K562 (cell line): ENCODE measurements around the gene TMEM11. TPM values are rescaled to one million over a fixed set of nuclear protein-coding genes. Genes with fewer than 3 reads are reported as not detected.
A peak's percentile ranks its signal among the peaks of the same experiment; 100 is the strongest.

Source experiments
- ATAC-seq: fragments of 200-7000 bp; cut with Tn5 transposase; 3 replicates; pipeline ENCODE4 v1.9.1; 2020; ENCODE audit warnings: moderate library complexity
- BruUV-seq: library from RNA; stranded (reverse); fragments of 400-500 nt; replicated peaks from 2 replicates; lab custom pipeline; 2021; lab: Mats Ljungman, UMichigan
- CTCF ChIA-PET: fragments of 300-600 bp; formaldehyde crosslinking; extraction: SDS; loops from one replicate; lab custom pipeline; 2021; ENCODE audit warnings: low intra/inter-chr PET ratio; lab: Yijun Ruan, JAX
- POLR2A ChIA-PET: fragments of 300-600, 350-650 bp; sonication (Branson Sonifier 250); formaldehyde crosslinking; extraction: SDS; loops from one replicate; lab custom pipeline; 2021; ENCODE audit warnings: antibody characterized with exemption, inconsistent platforms; lab: Yijun Ruan, JAX
- DNase-seq, 4 experiments: peaks; one replicate each; pipeline versions ENCODE4 v3.0.0 to v3.0.0-alpha.2; 2011 to 2018; ENCODE audit warnings: low spot score in 3 of 4, mixed read lengths in 3 of 4; ENCODE audit errors: extremely low read depth in 1 of 4
- FAIRE-seq: peaks from 2 replicates; lab custom pipeline; 2011; peaks lifted over from hg19 to GRCh38; lab: Jason Lieb, UNC
- H2AFZ ChIP-seq: 2 replicates; pipeline ENCODE4 v1.6.0; 2011; ENCODE audit warnings: low read depth, low read length, control low read depth, inconsistent platforms
- H3K27ac ChIP-seq: fragments of 200-600 bp; 3 replicates; pipeline ENCODE4 v1.8.0; 2011; ENCODE audit warnings: low read depth, mild to moderate bottlenecking, control low read depth, inconsistent platforms, low read length, moderate library complexity, mixed read lengths; ENCODE audit errors: extremely low read depth
- H3K27me3 ChIP-seq, 2 experiments: fragments of 300-600 bp in 1 of 2; 2 replicates in 1 of 2; 3 replicates in 1 of 2; pipeline versions ENCODE4 v1.6.0 to v1.8.0; 2011; ENCODE audit warnings: inconsistent platforms in 2 of 2, low read length in 2 of 2, mild to moderate bottlenecking in 1 of 2, mixed read lengths in 1 of 2, moderate library complexity in 1 of 2; ENCODE audit not compliant: control insufficient read depth in 2 of 2, insufficient read depth in 2 of 2
- H3K36me3 ChIP-seq: fragments of 300-600 bp; 3 replicates; pipeline ENCODE4 v1.8.0; 2011; ENCODE audit warnings: mild to moderate bottlenecking, low read length, inconsistent platforms; ENCODE audit not compliant: control insufficient read depth, insufficient read depth
- H3K4me1 ChIP-seq, 2 experiments: fragments of 200-600 bp in 1 of 2; replicated peaks in 1 of 2; 2 replicates in 1 of 2; 3 replicates in 1 of 2; pipeline versions ENCODE4 v1.5.1 to v1.8.0; 2011; ENCODE audit warnings: inconsistent platforms in 2 of 2, low read length in 2 of 2, mild to moderate bottlenecking in 1 of 2, mixed read lengths in 1 of 2, moderate library complexity in 1 of 2; ENCODE audit not compliant: control insufficient read depth in 2 of 2, insufficient read depth in 2 of 2
- H3K4me2 ChIP-seq: 2 replicates; pipeline ENCODE4 v1.6.1; 2011; ENCODE audit warnings: low read length, control low read depth, inconsistent platforms, mixed read lengths; ENCODE audit not compliant: insufficient read depth
- H3K4me3 ChIP-seq: fragments of 200-600 bp; sonication (generic), shearing (Covaris generic); 2 replicates; pipeline ENCODE4 v1.5.1; 2016; ENCODE audit warnings: control low read depth, inconsistent platforms
- H3K79me2 ChIP-seq: fragments of 200-600 bp; 3 replicates; pipeline ENCODE4 v1.8.0; 2011; ENCODE audit warnings: low read length, inconsistent platforms; ENCODE audit not compliant: control insufficient read depth, insufficient read depth
- H3K9ac ChIP-seq, 2 experiments: 2 replicates each; pipeline versions ENCODE4 v1.6.0 to v1.6.1; 2011; ENCODE audit warnings: low read depth in 2 of 2, low read length in 2 of 2, control low read depth in 1 of 2, inconsistent platforms in 1 of 2, mild to moderate bottlenecking in 1 of 2, mixed read lengths in 1 of 2; ENCODE audit not compliant: insufficient read depth in 1 of 2
- H3K9me1 ChIP-seq: one replicate; pipeline ENCODE4 v1.6.0; 2011; ENCODE audit warnings: inconsistent platforms, mild to moderate bottlenecking, low read length, moderate library complexity; ENCODE audit not compliant: control insufficient read depth, insufficient read depth
- H3K9me3 ChIP-seq: replicated peaks from 2 replicates; pipeline ENCODE4 v1.5.1; 2011; ENCODE audit warnings: low read depth, low read length, inconsistent platforms; ENCODE audit not compliant: control insufficient read depth, insufficient read depth
- H4K20me1 ChIP-seq: replicated peaks from 2 replicates; pipeline ENCODE4 v1.6.1; 2011; ENCODE audit warnings: low read length, inconsistent platforms, mixed read lengths; ENCODE audit not compliant: control insufficient read depth, insufficient read depth
- ETS2 ChIP-seq: IDR thresholded peaks from 2 replicates; pipeline ENCODE4 v1.6.1; 2016; ENCODE audit warnings: borderline replicate concordance, missing genetic modification characterization, mild to moderate bottlenecking, moderate library complexity, missing compliant biosample characterization; ENCODE audit not compliant: poor library complexity, severe bottlenecking
- HDAC2 ChIP-seq: fragments of 450-650 bp; IDR thresholded peaks from 2 replicates; pipeline ENCODE4 v1.6.1; 2016; ENCODE audit warnings: mild to moderate bottlenecking
- HNRNPL ChIP-seq: fragments of 200-400 bp; formaldehyde crosslinking; IDR thresholded peaks from 2 replicates; pipeline ENCODE4 v1.6.1; 2017; ENCODE audit warnings: low read depth, mild to moderate bottlenecking, low read length
- JUNB ChIP-seq: fragments of 450-650 bp; formaldehyde crosslinking; conservative IDR thresholded peaks from 2 replicates; pipeline ENCODE4 v1.4.0; 2020; ENCODE audit warnings: mild to moderate bottlenecking
- MBD2 ChIP-seq: sonication (generic); IDR thresholded peaks from 2 replicates; pipeline ENCODE4 v1.6.1; 2016; ENCODE audit warnings: low read depth, borderline replicate concordance
- MEIS2 ChIP-seq: fragments of 450-650 bp; IDR thresholded peaks from 2 replicates; pipeline ENCODE4 v1.6.1; 2014; ENCODE audit warnings: mild to moderate bottlenecking; ENCODE audit not compliant: partially characterized antibody
- SMAD2 ChIP-seq: fragments of 150-350 bp; IDR thresholded peaks from 2 replicates; pipeline ENCODE4 v1.6.1; 2014; ENCODE audit warnings: low read depth, mild to moderate bottlenecking, low read length
- TAF9B ChIP-seq: fragments of 450-650 bp; IDR thresholded peaks from 2 replicates; pipeline ENCODE4 v1.6.1; 2018; ENCODE audit warnings: mild to moderate bottlenecking; ENCODE audit not compliant: partially characterized antibody
- ZNF165 ChIP-seq: fragments of 250-450 bp; sonication (Bioruptor Pico); IDR thresholded peaks from 2 replicates; pipeline ENCODE4 v1.4.0; 2020; ENCODE audit warnings: borderline replicate concordance
- WGBS: fragments of 100-300 bp; shearing (Covaris generic); methylation state at CpG from one replicate; pipeline ENCODE4 v1.1.6; 2016; ENCODE audit warnings: low coverage, mixed read lengths; ENCODE audit not compliant: insufficient coverage; ENCODE audit errors: missing lambda C conversion rate; 5-methylcytosine and 5-hydroxymethylcytosine counted together
- in situ Hi-C: fragments of 300-500 bp; cut with MboI; formaldehyde crosslinking; loops from 4 replicates; pipeline ENCODE4 v1.15.0; 2018; ENCODE audit warnings: inconsistent platforms, mixed read lengths
- intact Hi-C: fragments of 100-400 bp; cut with micrococcal nuclease; formaldehyde crosslinking; loops from 2 replicates; pipeline ENCODE4 v1.14.2; 2022
- polyA plus RNA-seq, 8 experiments: library from polyadenylated mRNA; depleted of rRNA in 4 of 8; stranded (reverse) in 5 of 8; unstranded in 3 of 8; fragments of >200 nt; fragmentation: Nextera tagmentation in 2 of 8; fragmentation: Illumina TruSeq in 1 of 8; extraction: Ambion mirVana in 2 of 8; extraction: Trizol in 1 of 8; gene quantifications; 2 replicates each; pipeline versions ENCODE4 v1.2.1 to v1.2.3, GENCODE V29; 2011 to 2014; ENCODE audit warnings: inconsistent platforms in 1 of 8, missing spikeins in 1 of 8
- total RNA-seq, 7 experiments: library from RNA; depleted of rRNA in 6 of 7; stranded (reverse); fragments of >200 nt in 6 of 7; fragmentation: Illumina TruSeq in 2 of 7; extraction: Trizol in 2 of 7; gene quantifications; 2 replicates each; pipeline versions ENCODE4 v1.2.1 to v1.2.3, GENCODE V29; 2011 to 2021; ENCODE audit warnings: low replicate concordance in 1 of 7
- TF ChIP-seq, protein P1 (sequence below): fragments of 450-650 bp; IDR thresholded peaks from 2 replicates; pipeline ENCODE4 v1.6.1; 2018; ENCODE audit not compliant: partially characterized antibody

Gene TMEM11
- total and polyA plus RNA-seq, 9 of the 15 experiments (the other 6 are each of a cell fraction or from before 2014, with no cell fraction given), result 12.0 to 40.7 (median 30.0) TPM

DNA sequence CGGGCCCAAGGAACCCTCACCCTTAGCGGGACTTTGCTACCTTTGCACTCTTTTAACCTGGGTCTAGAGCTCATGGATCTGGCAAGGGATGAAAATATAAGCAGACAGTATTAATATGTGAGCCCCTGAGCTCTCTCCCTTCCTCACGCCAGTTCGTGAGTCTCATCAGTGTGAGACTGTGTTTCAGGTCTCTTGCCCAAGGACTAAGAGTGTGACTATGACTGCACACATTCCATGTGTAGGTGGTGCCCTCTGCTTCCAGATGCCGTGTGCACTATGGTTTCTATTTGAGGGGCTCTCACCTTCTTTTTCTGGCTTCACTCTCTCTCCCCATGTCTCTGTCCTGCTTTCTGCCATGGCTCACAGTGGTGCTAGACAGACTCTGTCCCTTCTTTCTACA lies 46.7 kb downstream of the TMEM11 start:
- DNase-seq (no peak), FAIRE-seq (no peak), ATAC-seq (peak; percentile 33; the same call in 1 of the 3 replicates)
- no peaks in the 10 kb centered on the region for H3K9me1 ChIP-seq
- H3K27ac ChIP-seq, result no peak overlapping the region
- CTCF ChIA-PET, result no interaction called here
- in situ Hi-C loops (no loop called here), intact Hi-C loops (no loop called here)
- no peak overlapping the region for H2AFZ ChIP-seq
- H3K9me3 ChIP-seq, result no peaks in the 10 kb centered on the region
- peaks cover 2% of the 10 kb centered on the region; the same call in 1 of the 3 replicates for H3K36me3 ChIP-seq
- POLR2A ChIA-PET, result interaction anchor here (0.6 kb wide), 1 partner anchor 25 kb away, joined by 3 read pairs; no protein-coding TSS in a partner anchor
- no peak overlapping the region for H3K4me3 ChIP-seq
- H3K9ac ChIP-seq, result peak overlapping the region in 1 of 2 experiments; percentile 20; a peak in 1 of 4 replicates
- no TSS peak for BruUV-seq
- TF ChIP-seq HDAC2 (no peak), TAF9B (no peak), HNRNPL (no peak), SMAD2 (no peak), MBD2 (no peak), JUNB (no peak), MEIS2 (no peak), ETS2 (tag) (no peak), ZNF165 (CRISPR knock-in tag) (no peak)
- TF ChIP-seq, protein P1, sequence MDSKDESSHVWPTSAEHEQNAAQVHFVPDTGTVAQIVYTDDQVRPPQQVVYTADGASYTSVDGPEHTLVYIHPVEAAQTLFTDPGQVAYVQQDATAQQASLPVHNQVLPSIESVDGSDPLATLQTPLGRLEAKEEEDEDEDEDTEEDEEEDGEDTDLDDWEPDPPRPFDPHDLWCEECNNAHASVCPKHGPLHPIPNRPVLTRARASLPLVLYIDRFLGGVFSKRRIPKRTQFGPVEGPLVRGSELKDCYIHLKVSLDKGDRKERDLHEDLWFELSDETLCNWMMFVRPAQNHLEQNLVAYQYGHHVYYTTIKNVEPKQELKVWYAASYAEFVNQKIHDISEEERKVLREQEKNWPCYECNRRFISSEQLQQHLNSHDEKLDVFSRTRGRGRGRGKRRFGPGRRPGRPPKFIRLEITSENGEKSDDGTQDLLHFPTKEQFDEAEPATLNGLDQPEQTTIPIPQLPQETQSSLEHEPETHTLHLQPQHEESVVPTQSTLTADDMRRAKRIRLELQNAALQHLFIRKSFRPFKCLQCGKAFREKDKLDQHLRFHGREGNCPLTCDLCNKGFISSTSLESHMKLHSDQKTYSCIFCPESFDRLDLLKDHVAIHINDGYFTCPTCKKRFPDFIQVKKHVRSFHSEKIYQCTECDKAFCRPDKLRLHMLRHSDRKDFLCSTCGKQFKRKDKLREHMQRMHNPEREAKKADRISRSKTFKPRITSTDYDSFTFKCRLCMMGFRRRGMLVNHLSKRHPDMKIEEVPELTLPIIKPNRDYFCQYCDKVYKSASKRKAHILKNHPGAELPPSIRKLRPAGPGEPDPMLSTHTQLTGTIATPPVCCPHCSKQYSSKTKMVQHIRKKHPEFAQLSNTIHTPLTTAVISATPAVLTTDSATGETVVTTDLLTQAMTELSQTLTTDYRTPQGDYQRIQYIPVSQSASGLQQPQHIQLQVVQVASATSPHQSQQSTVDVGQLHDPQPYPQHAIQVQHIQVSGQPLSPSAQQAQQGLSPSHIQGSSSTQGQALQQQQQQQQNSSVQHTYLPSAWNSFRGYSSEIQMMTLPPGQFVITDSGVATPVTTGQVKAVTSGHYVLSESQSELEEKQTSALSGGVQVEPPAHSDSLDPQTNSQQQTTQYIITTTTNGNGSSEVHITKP, result no peak
- TF ChIP-seq, all 486 proteins: peak for 0
- Histone ChIP-seq H3K27me3 (no peaks in the 10 kb centered on the region), H3K79me2 (no peaks in the 10 kb centered on the region; the same call in 2 of the 3 replicates), H3K4me2 (no peak overlapping the region), H3K4me1 (peaks cover 0 to 9% of the 10 kb centered on the region in 2 experiments; a peak in 2 of 5 replicates), H4K20me1 (no peaks in the 10 kb centered on the region)
- WGBS, result 75% methylated on average over 5 of the region's 5 CpGs
